ENCODE results near the gene RRAS2. TPM values are rescaled to one million over a fixed set of nuclear protein-coding genes. Genes with fewer than 3 reads are reported as not detected.

Gene RRAS2
- total and polyA plus RNA-seq, 10 of the 15 experiments (the other 5 are each of a cell fraction or from before 2014, with no cell fraction given) = 26.9 to 72.4 (median 45.4) TPM

- Histone ChIP-seq H3K9ac (ENCODE audit: control insufficient read depth, insufficient read depth, low read length) (no peak overlapping the region), H3K4me1 (ENCODE audit: control insufficient read depth, insufficient read depth, low read length) (no peaks in the 10 kb centered on the region), H3K9me3 (replicated peaks; ENCODE audit: control insufficient read depth, insufficient read depth, low read length) (peaks cover 24% of the 10 kb centered on the region), H3K27me3 (replicated peaks in 1 of 2; ENCODE audit: control insufficient read depth in 2 of 2, insufficient read depth in 2 of 2, low read length in 1 of 2) (no peaks in the 10 kb centered on the region), H3K4me2 (ENCODE audit: control insufficient read depth, insufficient read depth) (no peak overlapping the region), H2AFZ (ENCODE audit: control insufficient read depth, low read depth, low read length) (no peak overlapping the region), H3K27ac (ENCODE audit: control insufficient read depth, insufficient read depth) (no peak overlapping the region), H4K20me1 (ENCODE audit: control insufficient read depth, insufficient read depth) (no peaks in the 10 kb centered on the region), H3K4me3 (no peak overlapping the region), H3K36me3 (ENCODE audit: control insufficient read depth in 2 of 2, insufficient read depth in 2 of 2, low read length in 1 of 2) (peaks cover 0 to 4% of the 10 kb centered on the region in 2 experiments; a peak in 1 of 4 replicates), H3K79me2 (ENCODE audit: control insufficient read depth, insufficient read depth, low read length) (peaks cover 87% of the 10 kb centered on the region)
- DNase-seq (ENCODE audit: low read depth, low spot score) (no peak), ATAC-seq (no peak), FAIRE-seq (no peak)
- BruUV-seq (replicated peaks) = no TSS peak
- ChIA-PET RAD21 (ENCODE audit: unreplicated experiment) (no interaction called here), POLR2A (no interaction called here), CTCF (interaction anchor here (3.1 kb wide), 1 partner anchor 11 kb away, joined by 10 read pairs; no protein-coding TSS in a partner anchor), SMC1A (ENCODE audit: uncharacterized antibody, unreplicated experiment) (no interaction called here)
- WGBS (ENCODE audit: insufficient coverage, insufficient replicate concordance, low lambda C conversion rate, missing lambda C conversion rate) = 100% methylated on average over 2 of the region's 2 CpGs
- TF ChIP-seq, protein P1, sequence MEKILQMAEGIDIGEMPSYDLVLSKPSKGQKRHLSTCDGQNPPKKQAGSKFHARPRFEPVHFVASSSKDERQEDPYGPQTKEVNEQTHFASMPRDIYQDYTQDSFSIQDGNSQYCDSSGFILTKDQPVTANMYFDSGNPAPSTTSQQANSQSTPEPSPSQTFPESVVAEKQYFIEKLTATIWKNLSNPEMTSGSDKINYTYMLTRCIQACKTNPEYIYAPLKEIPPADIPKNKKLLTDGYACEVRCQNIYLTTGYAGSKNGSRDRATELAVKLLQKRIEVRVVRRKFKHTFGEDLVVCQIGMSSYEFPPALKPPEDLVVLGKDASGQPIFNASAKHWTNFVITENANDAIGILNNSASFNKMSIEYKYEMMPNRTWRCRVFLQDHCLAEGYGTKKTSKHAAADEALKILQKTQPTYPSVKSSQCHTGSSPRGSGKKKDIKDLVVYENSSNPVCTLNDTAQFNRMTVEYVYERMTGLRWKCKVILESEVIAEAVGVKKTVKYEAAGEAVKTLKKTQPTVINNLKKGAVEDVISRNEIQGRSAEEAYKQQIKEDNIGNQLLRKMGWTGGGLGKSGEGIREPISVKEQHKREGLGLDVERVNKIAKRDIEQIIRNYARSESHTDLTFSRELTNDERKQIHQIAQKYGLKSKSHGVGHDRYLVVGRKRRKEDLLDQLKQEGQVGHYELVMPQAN (conservative IDR thresholded peaks at IDR 0.05) = no peak
- no peak for TF ChIP-seq NBN (IDR thresholded peaks at IDR 0.05)
- TF ChIP-seq KDM1A (IDR thresholded peaks at IDR 0.05; ENCODE audit: borderline replicate concordance) = no peak
- intact Hi-C loops (cut with micrococcal nuclease; ENCODE audit: unreplicated experiment) = no loop called here
- in situ Hi-C loops (cut with MboI) = no loop called here
Observed at GRCh38 chr11:14350215-14350614, 8.8 kb downstream of the RRAS2 start.

- Histone ChIP-seq H3K27ac (ENCODE audit: control insufficient read depth, insufficient read depth) (no peak overlapping the region), H3K4me1 (ENCODE audit: control insufficient read depth, insufficient read depth, low read length) (no peaks in the 10 kb centered on the region; the same call in 1 of the 2 replicates), H3K4me2 (ENCODE audit: control insufficient read depth, insufficient read depth) (no peak overlapping the region), H3K4me3 (no peak overlapping the region), H3K9me3 (replicated peaks; ENCODE audit: control insufficient read depth, insufficient read depth, low read length) (peaks cover 31% of the 10 kb centered on the region), H3K27me3 (replicated peaks in 1 of 2; ENCODE audit: control insufficient read depth in 2 of 2, insufficient read depth in 2 of 2, low read length in 1 of 2) (no peaks in the 10 kb centered on the region), H2AFZ (ENCODE audit: control insufficient read depth, low read depth, low read length) (no peak overlapping the region), H3K79me2 (ENCODE audit: control insufficient read depth, insufficient read depth, low read length) (peaks cover 87% of the 10 kb centered on the region), H3K9ac (ENCODE audit: control insufficient read depth, insufficient read depth, low read length) (no peak overlapping the region), H4K20me1 (ENCODE audit: control insufficient read depth, insufficient read depth) (no peaks in the 10 kb centered on the region), H3K36me3 (ENCODE audit: control insufficient read depth in 2 of 2, insufficient read depth in 2 of 2, low read length in 1 of 2) (peaks cover 0 to 4% of the 10 kb centered on the region in 2 experiments; a peak in 1 of 4 replicates)
- ChIA-PET RAD21 (ENCODE audit: unreplicated experiment) (no interaction called here), POLR2A (no interaction called here), SMC1A (ENCODE audit: uncharacterized antibody, unreplicated experiment) (no interaction called here), CTCF (no interaction called here)
- FAIRE-seq (no peak), ATAC-seq (no peak), DNase-seq (ENCODE audit: low read depth, low spot score) (no peak)
- intact Hi-C loops (cut with micrococcal nuclease; ENCODE audit: unreplicated experiment) = no loop called here
- in situ Hi-C loops (cut with MboI) = no loop called here
- BruUV-seq (replicated peaks) = no TSS peak
- 96% methylated on average over 1 of the region's 1 CpG for WGBS (ENCODE audit: insufficient coverage, insufficient replicate concordance, low lambda C conversion rate, missing lambda C conversion rate)
- TF ChIP-seq RAD51 (IDR thresholded peaks at IDR 0.05) (no peak), NR2C2 (IDR thresholded peaks at IDR 0.05; ENCODE audit: borderline replicate concordance, control insufficient read depth, insufficient read length, low read depth) (no peak), ZBED1 (IDR thresholded peaks at IDR 0.05; ENCODE audit: borderline replicate concordance) (no peak), RELB (IDR thresholded peaks at IDR 0.05; ENCODE audit: low read depth) (no peak), PAX8 (IDR thresholded peaks at IDR 0.05) (no peak), ZNF24 (IDR thresholded peaks at IDR 0.05) (no peak), GATAD2B (conservative IDR thresholded peaks at IDR 0.05; ENCODE audit: low read depth) (no peak), NBN (IDR thresholded peaks at IDR 0.05) (no peak)
- TF ChIP-seq, protein P2, sequence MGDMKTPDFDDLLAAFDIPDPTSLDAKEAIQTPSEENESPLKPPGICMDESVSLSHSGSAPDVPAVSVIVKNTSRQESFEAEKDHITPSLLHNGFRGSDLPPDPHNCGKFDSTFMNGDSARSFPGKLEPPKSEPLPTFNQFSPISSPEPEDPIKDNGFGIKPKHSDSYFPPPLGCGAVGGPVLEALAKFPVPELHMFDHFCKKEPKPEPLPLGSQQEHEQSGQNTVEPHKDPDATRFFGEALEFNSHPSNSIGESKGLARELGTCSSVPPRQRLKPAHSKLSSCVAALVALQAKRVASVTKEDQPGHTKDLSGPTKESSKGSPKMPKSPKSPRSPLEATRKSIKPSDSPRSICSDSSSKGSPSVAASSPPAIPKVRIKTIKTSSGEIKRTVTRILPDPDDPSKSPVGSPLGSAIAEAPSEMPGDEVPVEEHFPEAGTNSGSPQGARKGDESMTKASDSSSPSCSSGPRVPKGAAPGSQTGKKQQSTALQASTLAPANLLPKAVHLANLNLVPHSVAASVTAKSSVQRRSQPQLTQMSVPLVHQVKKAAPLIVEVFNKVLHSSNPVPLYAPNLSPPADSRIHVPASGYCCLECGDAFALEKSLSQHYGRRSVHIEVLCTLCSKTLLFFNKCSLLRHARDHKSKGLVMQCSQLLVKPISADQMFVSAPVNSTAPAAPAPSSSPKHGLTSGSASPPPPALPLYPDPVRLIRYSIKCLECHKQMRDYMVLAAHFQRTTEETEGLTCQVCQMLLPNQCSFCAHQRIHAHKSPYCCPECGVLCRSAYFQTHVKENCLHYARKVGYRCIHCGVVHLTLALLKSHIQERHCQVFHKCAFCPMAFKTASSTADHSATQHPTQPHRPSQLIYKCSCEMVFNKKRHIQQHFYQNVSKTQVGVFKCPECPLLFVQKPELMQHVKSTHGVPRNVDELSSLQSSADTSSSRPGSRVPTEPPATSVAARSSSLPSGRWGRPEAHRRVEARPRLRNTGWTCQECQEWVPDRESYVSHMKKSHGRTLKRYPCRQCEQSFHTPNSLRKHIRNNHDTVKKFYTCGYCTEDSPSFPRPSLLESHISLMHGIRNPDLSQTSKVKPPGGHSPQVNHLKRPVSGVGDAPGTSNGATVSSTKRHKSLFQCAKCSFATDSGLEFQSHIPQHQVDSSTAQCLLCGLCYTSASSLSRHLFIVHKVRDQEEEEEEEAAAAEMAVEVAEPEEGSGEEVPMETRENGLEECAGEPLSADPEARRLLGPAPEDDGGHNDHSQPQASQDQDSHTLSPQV (IDR thresholded peaks at IDR 0.05) = no peak
Observed at GRCh38 chr11:14347991-14348390, 11.0 kb downstream of the RRAS2 start.
